HuH-7 (cell line): ENCODE results near the gene MAJIN.
"Not testable (repeated sequence)": the region's sequence is repeated elsewhere in the genome, so short reads cannot be mapped to it uniquely, and the experiment has no call there.

ENCODE experiments used
- DNase-seq: peaks from one replicate; pipeline ENCODE4 v3.0.0; 2011; ENCODE audit warnings: low spot score

MAJIN gene

GRCh38 chr11:64990222-64990923 lies 18.5 kb upstream of the MAJIN start:
- no peak for DNase-seq

GRCh38 chr11:64989416-64989815 lies 17.5 kb upstream of the MAJIN start:
- DNase-seq = no peak

GRCh38 chr11:64987998-64988854 lies 16.3 kb upstream of the MAJIN start:
- no peak for DNase-seq

- not testable (repeated sequence) for DNase-seq
Measured at GRCh38 chr11:64983339-64983738, 11.4 kb upstream of the MAJIN start.

GRCh38 chr11:64976651-64977050 lies 4.7 kb upstream of the MAJIN start:
- no peak for DNase-seq

- no peak for DNase-seq
Measured at GRCh38 chr11:64974124-64974523, 2.2 kb upstream of the MAJIN start.

GRCh38 chr11:64970731-64971151 lies 1.2 kb downstream of the MAJIN start:
- DNase-seq = no peak

- no peak for DNase-seq
Measured at GRCh38 chr11:64969209-64969608, 2.7 kb downstream of the MAJIN start.

GRCh38 chr11:64967375-64967774 lies 4.5 kb downstream of the MAJIN start:
- DNase-seq = no peak

- no peak for DNase-seq
Measured at GRCh38 chr11:64963072-64963631, 8.8 kb downstream of the MAJIN start.

GRCh38 chr11:64960719-64961118 lies 11.2 kb downstream of the MAJIN start:
- no peak for DNase-seq

GRCh38 chr11:64959498-64959897 lies 12.4 kb downstream of the MAJIN start:
- no peak for DNase-seq

- no peak for DNase-seq
Measured at GRCh38 chr11:64954201-64954600, 17.7 kb downstream of the MAJIN start.

GRCh38 chr11:64951529-64951928 lies 20.4 kb downstream of the MAJIN start:
- no peak for DNase-seq

- DNase-seq = no peak
Measured at GRCh38 chr11:64947208-64947814, 24.6 kb downstream of the MAJIN start.

GRCh38 chr11:64936539-64936938 lies 35.4 kb downstream of the MAJIN start:
- DNase-seq = no peak

- DNase-seq = no peak
Measured at GRCh38 chr11:64935359-64936081, 36.4 kb downstream of the MAJIN start, which contains the start of gene GPHA2. Gene GPHA2 (minus strand): TSS chr11:64935893. CDS start chr11:64935460, 433 bp downstream.

- DNase-seq = peak; percentile 30
Measured at GRCh38 chr11:64934682-64935358, 37.1 kb downstream of the MAJIN start.

GRCh38 chr11:64933935-64934681 lies 37.8 kb downstream of the MAJIN start:
- DNase-seq = no peak

- no peak for DNase-seq
Measured at GRCh38 chr11:64933213-64933934, 38.5 kb downstream of the MAJIN start.
